ENCODE data around the gene HLCS. TPM values are rescaled to one million over a fixed set of nuclear protein-coding genes. Genes with fewer than 3 reads are reported as not detected.

HLCS gene
- total and polyA plus RNA-seq, 10 of the 15 experiments (the other 5 are each of a cell fraction or from before 2014, with no cell fraction given) = 1.5 to 12.7 (median 9.6) TPM

GRCh38 chr21:36757196-36757595, 209.3 kb downstream of the HLCS start (continued):
- TF ChIP-seq HSF1 (IDR thresholded peaks at IDR 0.05; ENCODE audit: low read depth, low read length) = no peak
- TF ChIP-seq SMARCA5 (IDR thresholded peaks at IDR 0.05) = no peak
- no peak for TF ChIP-seq SPI1 (IDR thresholded peaks at IDR 0.05; ENCODE audit: borderline replicate concordance, insufficient read depth, low read depth, low read length)
- no peak for TF ChIP-seq BRCA1 (IDR thresholded peaks at IDR 0.05; ENCODE audit: low read depth, low read length)
- TF ChIP-seq POLR2AphosphoS2 (IDR thresholded peaks at IDR 0.05; ENCODE audit: low read depth, low read length) = no peak
- no peak for TF ChIP-seq SRF (IDR thresholded peaks at IDR 0.05; ENCODE audit: low read depth in 2 of 2, low read length in 2 of 2)
- TF ChIP-seq WRNIP1 (IDR thresholded peaks at IDR 0.05; ENCODE audit: borderline replicate concordance, low read depth, low read length) = no peak

- no peaks in the 10 kb centered on the region for H3K27me3 ChIP-seq (replicated peaks in 1 of 2; ENCODE audit: control insufficient read depth in 2 of 2, insufficient read depth in 2 of 2, low read length in 1 of 2)
- no peaks in the 10 kb centered on the region for H3K36me3 ChIP-seq (ENCODE audit: control insufficient read depth in 2 of 2, insufficient read depth in 2 of 2, low read length in 1 of 2)
- ChIA-PET SMC1A (ENCODE audit: uncharacterized antibody, unreplicated experiment) (no interaction called here), CTCF (no interaction called here), POLR2A (no interaction called here), RAD21 (ENCODE audit: unreplicated experiment) (no interaction called here)
- in situ Hi-C loops (cut with MboI) (no loop called here), intact Hi-C loops (cut with micrococcal nuclease; ENCODE audit: unreplicated experiment) (no loop called here)
- 69% methylated on average over 7 of the region's 7 CpGs for WGBS (ENCODE audit: insufficient coverage, insufficient replicate concordance, low lambda C conversion rate, missing lambda C conversion rate)
- no peak overlapping the region for H3K9ac ChIP-seq (ENCODE audit: control insufficient read depth, insufficient read depth, low read length)
- H3K27ac ChIP-seq (ENCODE audit: control insufficient read depth, insufficient read depth) = no peak overlapping the region
- H3K79me2 ChIP-seq (ENCODE audit: control insufficient read depth, insufficient read depth, low read length) = no peaks in the 10 kb centered on the region
- H2AFZ ChIP-seq (ENCODE audit: control insufficient read depth, low read depth, low read length) = no peak overlapping the region
- no peaks in the 10 kb centered on the region for H3K9me3 ChIP-seq (replicated peaks; ENCODE audit: control insufficient read depth, insufficient read depth, low read length)
- ATAC-seq (no peak), FAIRE-seq (no peak), DNase-seq (ENCODE audit: low read depth, low spot score) (no peak)
- H3K4me1 ChIP-seq (ENCODE audit: control insufficient read depth, insufficient read depth, low read length) = no peaks in the 10 kb centered on the region
- BruUV-seq (replicated peaks) = no TSS peak
- H3K4me2 ChIP-seq (ENCODE audit: control insufficient read depth, insufficient read depth) = no peak overlapping the region
- H4K20me1 ChIP-seq (ENCODE audit: control insufficient read depth, insufficient read depth) = no peaks in the 10 kb centered on the region
- no peak overlapping the region for H3K4me3 ChIP-seq
- no peak for TF ChIP-seq NR2C1 (IDR thresholded peaks at IDR 0.05)
- no peak for TF ChIP-seq LARP7 (IDR thresholded peaks at IDR 0.05)
- TF ChIP-seq SRF (IDR thresholded peaks at IDR 0.05; ENCODE audit: low read depth in 2 of 2, low read length in 2 of 2) = no peak
- no peak for TF ChIP-seq ELK1 (IDR thresholded peaks at IDR 0.05; ENCODE audit: low read depth, low read length)
- no peak for TF ChIP-seq ZBTB33 (IDR thresholded peaks at IDR 0.05)
- no peak for TF ChIP-seq KLF5 (IDR thresholded peaks at IDR 0.05; ENCODE audit: partially characterized antibody)
- no peak for TF ChIP-seq USF1 (IDR thresholded peaks at IDR 0.05; ENCODE audit: borderline replicate concordance, extremely low read length, insufficient read depth, low read depth, low read length)
- TF ChIP-seq BCLAF1 (IDR thresholded peaks at IDR 0.05) = no peak
- no peak for TF ChIP-seq PML (IDR thresholded peaks at IDR 0.05; ENCODE audit: low read length)
- no peak for TF ChIP-seq ZNF207 (IDR thresholded peaks at IDR 0.05; ENCODE audit: borderline replicate concordance)
Observed at GRCh38 chr21:36756527-36756926, 209.9 kb downstream of the HLCS start.

Measured in GM12878 (cell line).